ENCODE results near the gene EIF4H.
A peak's percentile ranks its signal among the peaks of the same experiment; 100 is the strongest.

GRCh38 chr7:74197449-74198124, 23.4 kb downstream of the EIF4H start:
- TF ChIP-seq, protein P1, sequence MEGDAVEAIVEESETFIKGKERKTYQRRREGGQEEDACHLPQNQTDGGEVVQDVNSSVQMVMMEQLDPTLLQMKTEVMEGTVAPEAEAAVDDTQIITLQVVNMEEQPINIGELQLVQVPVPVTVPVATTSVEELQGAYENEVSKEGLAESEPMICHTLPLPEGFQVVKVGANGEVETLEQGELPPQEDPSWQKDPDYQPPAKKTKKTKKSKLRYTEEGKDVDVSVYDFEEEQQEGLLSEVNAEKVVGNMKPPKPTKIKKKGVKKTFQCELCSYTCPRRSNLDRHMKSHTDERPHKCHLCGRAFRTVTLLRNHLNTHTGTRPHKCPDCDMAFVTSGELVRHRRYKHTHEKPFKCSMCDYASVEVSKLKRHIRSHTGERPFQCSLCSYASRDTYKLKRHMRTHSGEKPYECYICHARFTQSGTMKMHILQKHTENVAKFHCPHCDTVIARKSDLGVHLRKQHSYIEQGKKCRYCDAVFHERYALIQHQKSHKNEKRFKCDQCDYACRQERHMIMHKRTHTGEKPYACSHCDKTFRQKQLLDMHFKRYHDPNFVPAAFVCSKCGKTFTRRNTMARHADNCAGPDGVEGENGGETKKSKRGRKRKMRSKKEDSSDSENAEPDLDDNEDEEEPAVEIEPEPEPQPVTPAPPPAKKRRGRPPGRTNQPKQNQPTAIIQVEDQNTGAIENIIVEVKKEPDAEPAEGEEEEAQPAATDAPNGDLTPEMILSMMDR (IDR thresholded peaks at IDR 0.05; ENCODE audit: extremely low read depth in 1 of 2, insufficient read depth in 1 of 2, low read depth in 1 of 2, low read length in 2 of 2), result no peak
- TF ChIP-seq MAX (IDR thresholded peaks at IDR 0.05; ENCODE audit: insufficient read depth, insufficient read length) (no peak), MYC (IDR thresholded peaks at IDR 0.05; ENCODE audit: low read depth, low read length) (no peak), POLR2A (IDR thresholded peaks at IDR 0.05; ENCODE audit: low read depth, low read length) (peak; percentile 23), EZH2 (IDR thresholded peaks at IDR 0.05; ENCODE audit: borderline replicate concordance, low read depth, low read length, severe bottlenecking) (no peak), GATA2 (IDR thresholded peaks at IDR 0.05; ENCODE audit: insufficient read depth, insufficient read length, low read depth, low read length) (no peak)
